Activated CD8-positive, alpha-beta memory T cell treated with anti-CD3 and anti-CD28 coated beads, Interleukin-2, amount 50 U/mL, for 24 hours (primary cell): ENCODE measurements around the gene THSD8.
A peak's percentile ranks its signal among the peaks of the same experiment; 100 is the strongest.

Source experiments
- DNase-seq: peaks from one replicate; pipeline ENCODE4 v3.0.0-alpha.2; 2020; ENCODE audit errors: extremely low read depth

Gene THSD8

GRCh38 chr19:12779162-12779993, 22.5 kb upstream of the THSD8 start:
- DNase-seq = no peak

- DNase-seq = no peak
Measured at GRCh38 chr19:12782174-12782423, 19.8 kb upstream of the THSD8 start.

GRCh38 chr19:12782424-12783290, 19.2 kb upstream of the THSD8 start:
- peak; percentile 76 for DNase-seq

- no peak for DNase-seq
Measured at GRCh38 chr19:12783291-12783848, 18.5 kb upstream of the THSD8 start.

- no peak for DNase-seq
Measured at GRCh38 chr19:12783849-12784393, 17.9 kb upstream of the THSD8 start.

GRCh38 chr19:12784394-12784870, 17.4 kb upstream of the THSD8 start:
- no peak for DNase-seq

GRCh38 chr19:12784871-12785430, 16.9 kb upstream of the THSD8 start:
- DNase-seq = no peak

GRCh38 chr19:12785431-12786031, 16.3 kb upstream of the THSD8 start:
- DNase-seq = no peak

GRCh38 chr19:12786141-12786870, 15.6 kb upstream of the THSD8 start:
- DNase-seq = no peak

GRCh38 chr19:12786952-12787351, 14.9 kb upstream of the THSD8 start:
- no peak for DNase-seq

GRCh38 chr19:12787458-12787857, 14.4 kb upstream of the THSD8 start:
- DNase-seq = no peak

- no peak for DNase-seq
Measured at GRCh38 chr19:12788042-12788681, 13.7 kb upstream of the THSD8 start.

- no peak for DNase-seq
Measured at GRCh38 chr19:12788682-12789097, 13.2 kb upstream of the THSD8 start.

GRCh38 chr19:12789098-12789903, 12.6 kb upstream of the THSD8 start:
- DNase-seq = no peak

GRCh38 chr19:12789904-12790619, 11.8 kb upstream of the THSD8 start:
- no peak for DNase-seq

GRCh38 chr19:12790628-12791344, 11.1 kb upstream of the THSD8 start:
- DNase-seq = no peak

- no peak for DNase-seq
Measured at GRCh38 chr19:12791345-12792050, 10.4 kb upstream of the THSD8 start, which contains the start of gene JUNB. Gene JUNB, plus strand, starts transcription at chr19:12791486. Its CDS starts 286 bp downstream, at chr19:12791772.
